ENCODE data around the gene RHOBTB1. TPM values are rescaled to one million over a fixed set of nuclear protein-coding genes. Genes with fewer than 3 reads are reported as not detected.

RHOBTB1 gene
- total RNA-seq, 1 donor, result 32.9 TPM

- DNase-seq (ENCODE audit: insufficient read length, low spot score, missing footprints), result no peak
- Histone ChIP-seq H2AFZ (ENCODE audit: low read length) (no peak overlapping the region), H3K79me2 (ENCODE audit: insufficient read depth, low read length) (no peaks in the 10 kb centered on the region), H3K27ac (ENCODE audit: low read depth, low read length) (no peak overlapping the region), H4K20me1 (ENCODE audit: insufficient read depth, low read length) (no peaks in the 10 kb centered on the region), H3K4me3 (ENCODE audit: insufficient read depth, low read length) (no peak overlapping the region), H3K4me1 (ENCODE audit: insufficient read depth, low read length) (peaks cover 15% of the 10 kb centered on the region), H3K9me3 (ENCODE audit: low read depth, low read length) (no peaks in the 10 kb centered on the region), H3K4me2 (ENCODE audit: insufficient read depth, low read length) (no peak overlapping the region), H3K36me3 (ENCODE audit: insufficient read depth, low read length) (no peaks in the 10 kb centered on the region), H3K27me3 (ENCODE audit: insufficient read depth, low read length) (no peaks in the 10 kb centered on the region)
- no peak for TF ChIP-seq CTCF (IDR thresholded peaks at IDR 0.05; ENCODE audit: extremely low read depth, low read depth, low read length)
Measured at GRCh38 chr10:60898321-60898720, 45.7 kb downstream of the RHOBTB1 start.

DNA sequence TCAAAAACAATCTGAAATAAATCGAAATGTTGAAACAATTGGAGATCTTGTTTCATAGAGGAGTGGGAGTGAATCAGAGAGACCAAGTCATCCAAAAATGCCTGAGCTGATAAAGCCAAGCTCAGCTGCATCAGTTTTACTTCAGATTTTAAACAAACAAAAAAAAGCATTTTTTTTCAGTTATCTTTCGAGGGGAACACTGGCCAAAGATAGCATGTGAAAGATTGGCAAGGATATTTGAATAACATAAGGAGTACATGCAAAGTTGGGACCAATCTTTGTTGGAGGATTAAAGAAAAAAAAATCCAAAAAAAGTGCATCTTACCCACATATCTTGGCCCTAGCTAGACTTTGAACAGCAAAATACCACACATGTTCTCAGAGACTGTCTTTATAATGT lies 47.2 kb downstream of the RHOBTB1 start:
- no peaks in the 10 kb centered on the region for H3K9me3 ChIP-seq (ENCODE audit: low read depth, low read length)
- H3K36me3 ChIP-seq (ENCODE audit: insufficient read depth, low read length), result no peaks in the 10 kb centered on the region
- TF ChIP-seq CTCF (IDR thresholded peaks at IDR 0.05; ENCODE audit: extremely low read depth, low read depth, low read length), result no peak
- no peak for DNase-seq (ENCODE audit: insufficient read length, low spot score, missing footprints)
- H3K4me3 ChIP-seq (ENCODE audit: insufficient read depth, low read length), result no peak overlapping the region
- H3K4me1 ChIP-seq (ENCODE audit: insufficient read depth, low read length), result peaks cover 15% of the 10 kb centered on the region
- no peaks in the 10 kb centered on the region for H3K79me2 ChIP-seq (ENCODE audit: insufficient read depth, low read length)
- no peak overlapping the region for H2AFZ ChIP-seq (ENCODE audit: low read length)
- H3K27ac ChIP-seq (ENCODE audit: low read depth, low read length), result peak overlapping the region; percentile 32
- H3K4me2 ChIP-seq (ENCODE audit: insufficient read depth, low read length), result no peak overlapping the region
- H4K20me1 ChIP-seq (ENCODE audit: insufficient read depth, low read length), result no peaks in the 10 kb centered on the region
- no peaks in the 10 kb centered on the region for H3K27me3 ChIP-seq (ENCODE audit: insufficient read depth, low read length)

GRCh38 chr10:60896033-60896432 lies 48.0 kb downstream of the RHOBTB1 start:
- H3K4me2 ChIP-seq (ENCODE audit: insufficient read depth, low read length), result no peak overlapping the region
- H3K4me3 ChIP-seq (ENCODE audit: insufficient read depth, low read length), result no peak overlapping the region
- no peaks in the 10 kb centered on the region for H3K27me3 ChIP-seq (ENCODE audit: insufficient read depth, low read length)
- no peak for TF ChIP-seq CTCF (IDR thresholded peaks at IDR 0.05; ENCODE audit: extremely low read depth, low read depth, low read length)
- no peaks in the 10 kb centered on the region for H4K20me1 ChIP-seq (ENCODE audit: insufficient read depth, low read length)
- H3K9me3 ChIP-seq (ENCODE audit: low read depth, low read length), result no peaks in the 10 kb centered on the region
- no peaks in the 10 kb centered on the region for H3K36me3 ChIP-seq (ENCODE audit: insufficient read depth, low read length)
- DNase-seq (ENCODE audit: insufficient read length, low spot score, missing footprints), result peak; percentile 47
- no peak overlapping the region for H2AFZ ChIP-seq (ENCODE audit: low read length)
- H3K27ac ChIP-seq (ENCODE audit: low read depth, low read length), result peak overlapping the region; percentile 32
- no peaks in the 10 kb centered on the region for H3K79me2 ChIP-seq (ENCODE audit: insufficient read depth, low read length)
- peaks cover 15% of the 10 kb centered on the region for H3K4me1 ChIP-seq (ENCODE audit: insufficient read depth, low read length)

DNA sequence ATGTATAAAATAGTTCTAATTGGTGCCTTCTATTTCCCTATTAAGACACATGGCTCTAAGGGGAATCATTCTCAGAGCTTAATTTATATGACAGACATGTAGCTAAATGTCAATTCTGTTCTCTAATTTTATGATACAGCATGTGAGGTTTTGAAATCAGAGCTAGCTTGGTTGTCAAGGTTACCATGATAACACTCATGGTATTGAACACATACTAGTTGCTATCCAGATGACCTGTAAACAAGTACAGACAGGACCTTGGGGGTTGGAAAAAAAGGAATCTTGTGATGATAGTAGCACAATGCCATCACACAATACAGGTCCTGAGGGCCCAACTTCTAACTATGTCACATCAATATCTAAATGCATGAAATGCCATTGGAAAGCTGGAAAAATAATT lies 49.2 kb downstream of the RHOBTB1 start:
- no peak for DNase-seq (ENCODE audit: insufficient read length, low spot score, missing footprints)
- Histone ChIP-seq H4K20me1 (ENCODE audit: insufficient read depth, low read length) (no peaks in the 10 kb centered on the region), H3K4me3 (ENCODE audit: insufficient read depth, low read length) (no peak overlapping the region)

More for the DNA sequence above, 49.2 kb downstream of the RHOBTB1 start:
- Histone ChIP-seq H3K79me2 (ENCODE audit: insufficient read depth, low read length) (no peaks in the 10 kb centered on the region), H3K4me2 (ENCODE audit: insufficient read depth, low read length) (no peak overlapping the region), H3K9me3 (ENCODE audit: low read depth, low read length) (no peaks in the 10 kb centered on the region), H3K27ac (ENCODE audit: low read depth, low read length) (no peak overlapping the region), H3K36me3 (ENCODE audit: insufficient read depth, low read length) (no peaks in the 10 kb centered on the region), H3K4me1 (ENCODE audit: insufficient read depth, low read length) (peaks cover 15% of the 10 kb centered on the region), H2AFZ (ENCODE audit: low read length) (no peak overlapping the region), H3K27me3 (ENCODE audit: insufficient read depth, low read length) (no peaks in the 10 kb centered on the region)
- TF ChIP-seq CTCF (IDR thresholded peaks at IDR 0.05; ENCODE audit: extremely low read depth, low read depth, low read length), result no peak
